Neural cell (in vitro differentiated cells): Measurements from ENCODE around the gene PHACTR2. TPM values are rescaled to one million over a fixed set of nuclear protein-coding genes. Genes with fewer than 3 reads are reported as not detected.

Source experiments
- H2AFZ ChIP-seq: fragments of 200-600, 300-800 bp; sonication (generic), shearing (Covaris generic); 2 replicates; pipeline ENCODE4 v1.6.0; 2014; ENCODE audit warnings: low read depth, mild to moderate bottlenecking, antibody characterized with exemption, low read length, moderate library complexity
- H3F3A ChIP-seq: fragments of 200-600 bp; shearing (Covaris generic); 2 replicates; pipeline ENCODE4 v1.6.1; 2016; ENCODE audit warnings: mild to moderate bottlenecking, moderate library complexity, mixed read lengths, antibody characterized with exemption, low read length; ENCODE audit not compliant: insufficient read depth, poor library complexity, severe bottlenecking
- H3K27ac ChIP-seq: fragments of 200-600, 300-800 bp; sonication (generic), shearing (Covaris generic); 2 replicates; pipeline ENCODE4 v1.5.1; 2014; ENCODE audit warnings: mild to moderate bottlenecking, low read length, moderate library complexity
- H3K27me3 ChIP-seq: fragments of 300-800, 200-600 bp; sonication (generic), shearing (Covaris generic); 2 replicates; pipeline ENCODE4 v1.6.0; 2014; ENCODE audit warnings: mild to moderate bottlenecking, low read depth, low read length, moderate library complexity; ENCODE audit not compliant: insufficient read depth
- H3K36me3 ChIP-seq: fragments of 300-800, 200-600 bp; sonication (generic), shearing (Covaris generic); 2 replicates; pipeline ENCODE4 v1.5.1; 2014; ENCODE audit warnings: mild to moderate bottlenecking, antibody characterized with exemption, low read length, moderate library complexity; ENCODE audit not compliant: insufficient read depth
- H3K4me2 ChIP-seq: fragments of 300-800, 200-600 bp; sonication (generic), shearing (Covaris generic); 2 replicates; pipeline ENCODE4 v1.6.0; 2014; ENCODE audit warnings: mild to moderate bottlenecking, low read length
- H3K4me3 ChIP-seq: fragments of 300-800, 200-600 bp; sonication (generic), shearing (Covaris generic); 2 replicates; pipeline ENCODE4 v1.5.1; 2014; ENCODE audit warnings: mild to moderate bottlenecking, low read length, moderate library complexity
- H3K79me2 ChIP-seq: fragments of 200-600 bp; shearing (Covaris generic); replicated peaks from 2 replicates; pipeline ENCODE4 v1.6.0; 2014; ENCODE audit warnings: mild to moderate bottlenecking, low read length, moderate library complexity; ENCODE audit not compliant: insufficient read depth
- H3K9ac ChIP-seq: fragments of 300-800, 200-600 bp; sonication (generic), shearing (Covaris generic); 2 replicates; pipeline ENCODE4 v1.6.1; 2016; ENCODE audit warnings: mild to moderate bottlenecking, low read length, mixed read lengths
- H3K9me2 ChIP-seq: fragments of 200-600 bp; shearing (Covaris generic); 2 replicates; pipeline ENCODE4 v1.6.1; 2016; ENCODE audit warnings: mild to moderate bottlenecking, low read length, mixed read lengths; ENCODE audit not compliant: insufficient read depth
- H3K9me3 ChIP-seq: fragments of 200-600, 300-800 bp; sonication (generic), shearing (Covaris generic); 2 replicates; pipeline ENCODE4 v1.6.1; 2016; ENCODE audit warnings: mild to moderate bottlenecking, mixed run types, low read length, moderate library complexity, mixed read lengths
- H4K20me1 ChIP-seq: fragments of 200-600 bp; shearing (Covaris generic); 2 replicates; pipeline ENCODE4 v1.6.1; 2016; ENCODE audit warnings: mild to moderate bottlenecking, mixed run types; ENCODE audit not compliant: insufficient read depth
- EP300 ChIP-seq: fragments of 450-650 bp; conservative IDR thresholded peaks from 2 replicates; pipeline ENCODE4 v1.6.1; 2014; ENCODE audit warnings: antibody characterized with exemption, mild to moderate bottlenecking, moderate library complexity; ENCODE audit not compliant: poor library complexity, severe bottlenecking
- EZH2 ChIP-seq: fragments of 200-600, 300-800 bp; shearing (Covaris generic), sonication (generic); IDR thresholded peaks from 2 replicates; pipeline ENCODE4 v1.6.1; 2014; ENCODE audit warnings: antibody characterized with exemption, low read length, borderline replicate concordance, mild to moderate bottlenecking; ENCODE audit not compliant: insufficient read depth, poor library complexity, severe bottlenecking
- MXI1 ChIP-seq: fragments of 450-650 bp; conservative IDR thresholded peaks from 2 replicates; pipeline ENCODE4 v1.6.1; 2014; ENCODE audit warnings: antibody characterized with exemption, mild to moderate bottlenecking; ENCODE audit not compliant: poor library complexity, severe bottlenecking
- POLR2AphosphoS5 ChIP-seq: IDR thresholded peaks from 2 replicates; pipeline ENCODE4 v1.6.1; 2012
- RAD21 ChIP-seq: fragments of 450-650 bp; conservative IDR thresholded peaks from 2 replicates; pipeline ENCODE4 v1.6.1; 2014; ENCODE audit warnings: antibody characterized with exemption, mild to moderate bottlenecking, moderate library complexity
- SMC3 ChIP-seq: fragments of 450-650 bp; conservative IDR thresholded peaks from 2 replicates; pipeline ENCODE4 v1.6.1; 2014; ENCODE audit warnings: antibody characterized with exemption, mild to moderate bottlenecking, moderate library complexity; ENCODE audit not compliant: poor library complexity
- TAF1 ChIP-seq: IDR thresholded peaks from 2 replicates; pipeline ENCODE4 v1.6.1; 2012; ENCODE audit warnings: low read depth
- polyA plus RNA-seq: library from polyadenylated mRNA; depleted of rRNA; stranded (reverse); fragments of >200 nt; gene quantifications from 2 replicates; pipeline ENCODE4 v1.2.3, GENCODE V29; 2014
- TF ChIP-seq, protein P1 (sequence below): fragments of 450-650 bp; IDR thresholded peaks from 2 replicates; pipeline ENCODE4 v1.5.1; 2014; ENCODE audit warnings: antibody characterized with exemption, mild to moderate bottlenecking, moderate library complexity; ENCODE audit not compliant: poor library complexity, severe bottlenecking
- TF ChIP-seq, protein P2 (sequence below): IDR thresholded peaks from 2 replicates; pipeline ENCODE4 v1.6.1; 2012; ENCODE audit warnings: borderline replicate concordance

Gene PHACTR2
- polyA plus RNA-seq, 1 donor from 2014 or later = 2.8 TPM

DNA sequence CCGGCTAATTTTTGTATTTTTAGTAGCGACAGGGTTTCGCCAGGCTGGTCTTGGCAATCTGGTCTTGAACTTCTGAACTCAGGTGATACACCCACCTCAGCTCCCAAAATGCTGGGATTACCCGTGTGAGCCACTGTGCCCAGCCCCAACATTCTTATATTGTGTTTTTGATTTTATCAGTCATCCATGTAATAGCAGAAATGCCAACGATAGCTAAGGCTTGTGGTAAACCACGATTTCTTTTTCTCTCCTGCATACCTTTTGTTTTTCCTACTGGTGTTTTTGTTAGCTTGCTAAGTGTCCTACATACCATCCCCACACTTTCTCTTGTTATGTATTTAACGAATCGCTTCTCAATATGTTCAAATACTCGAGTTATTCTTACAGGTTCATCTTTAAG lies 12.1 kb downstream of the PHACTR2 start:
- H3F3A ChIP-seq = no peaks in the 10 kb centered on the region
- H2AFZ ChIP-seq = no peak overlapping the region
- TF ChIP-seq EP300 (no peak), TAF1 (no peak), EZH2 (no peak), MXI1 (no peak), RAD21 (no peak), SMC3 (no peak), POLR2AphosphoS5 (no peak)
- TF ChIP-seq, protein P1, sequence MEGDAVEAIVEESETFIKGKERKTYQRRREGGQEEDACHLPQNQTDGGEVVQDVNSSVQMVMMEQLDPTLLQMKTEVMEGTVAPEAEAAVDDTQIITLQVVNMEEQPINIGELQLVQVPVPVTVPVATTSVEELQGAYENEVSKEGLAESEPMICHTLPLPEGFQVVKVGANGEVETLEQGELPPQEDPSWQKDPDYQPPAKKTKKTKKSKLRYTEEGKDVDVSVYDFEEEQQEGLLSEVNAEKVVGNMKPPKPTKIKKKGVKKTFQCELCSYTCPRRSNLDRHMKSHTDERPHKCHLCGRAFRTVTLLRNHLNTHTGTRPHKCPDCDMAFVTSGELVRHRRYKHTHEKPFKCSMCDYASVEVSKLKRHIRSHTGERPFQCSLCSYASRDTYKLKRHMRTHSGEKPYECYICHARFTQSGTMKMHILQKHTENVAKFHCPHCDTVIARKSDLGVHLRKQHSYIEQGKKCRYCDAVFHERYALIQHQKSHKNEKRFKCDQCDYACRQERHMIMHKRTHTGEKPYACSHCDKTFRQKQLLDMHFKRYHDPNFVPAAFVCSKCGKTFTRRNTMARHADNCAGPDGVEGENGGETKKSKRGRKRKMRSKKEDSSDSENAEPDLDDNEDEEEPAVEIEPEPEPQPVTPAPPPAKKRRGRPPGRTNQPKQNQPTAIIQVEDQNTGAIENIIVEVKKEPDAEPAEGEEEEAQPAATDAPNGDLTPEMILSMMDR = no peak
- TF ChIP-seq, protein P2, sequence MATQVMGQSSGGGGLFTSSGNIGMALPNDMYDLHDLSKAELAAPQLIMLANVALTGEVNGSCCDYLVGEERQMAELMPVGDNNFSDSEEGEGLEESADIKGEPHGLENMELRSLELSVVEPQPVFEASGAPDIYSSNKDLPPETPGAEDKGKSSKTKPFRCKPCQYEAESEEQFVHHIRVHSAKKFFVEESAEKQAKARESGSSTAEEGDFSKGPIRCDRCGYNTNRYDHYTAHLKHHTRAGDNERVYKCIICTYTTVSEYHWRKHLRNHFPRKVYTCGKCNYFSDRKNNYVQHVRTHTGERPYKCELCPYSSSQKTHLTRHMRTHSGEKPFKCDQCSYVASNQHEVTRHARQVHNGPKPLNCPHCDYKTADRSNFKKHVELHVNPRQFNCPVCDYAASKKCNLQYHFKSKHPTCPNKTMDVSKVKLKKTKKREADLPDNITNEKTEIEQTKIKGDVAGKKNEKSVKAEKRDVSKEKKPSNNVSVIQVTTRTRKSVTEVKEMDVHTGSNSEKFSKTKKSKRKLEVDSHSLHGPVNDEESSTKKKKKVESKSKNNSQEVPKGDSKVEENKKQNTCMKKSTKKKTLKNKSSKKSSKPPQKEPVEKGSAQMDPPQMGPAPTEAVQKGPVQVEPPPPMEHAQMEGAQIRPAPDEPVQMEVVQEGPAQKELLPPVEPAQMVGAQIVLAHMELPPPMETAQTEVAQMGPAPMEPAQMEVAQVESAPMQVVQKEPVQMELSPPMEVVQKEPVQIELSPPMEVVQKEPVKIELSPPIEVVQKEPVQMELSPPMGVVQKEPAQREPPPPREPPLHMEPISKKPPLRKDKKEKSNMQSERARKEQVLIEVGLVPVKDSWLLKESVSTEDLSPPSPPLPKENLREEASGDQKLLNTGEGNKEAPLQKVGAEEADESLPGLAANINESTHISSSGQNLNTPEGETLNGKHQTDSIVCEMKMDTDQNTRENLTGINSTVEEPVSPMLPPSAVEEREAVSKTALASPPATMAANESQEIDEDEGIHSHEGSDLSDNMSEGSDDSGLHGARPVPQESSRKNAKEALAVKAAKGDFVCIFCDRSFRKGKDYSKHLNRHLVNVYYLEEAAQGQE = no peak
- H3K36me3 ChIP-seq = no peaks in the 10 kb centered on the region
- H3K27ac ChIP-seq = no peak overlapping the region
- no peak overlapping the region for H3K4me2 ChIP-seq
- H3K9me3 ChIP-seq = no peaks in the 10 kb centered on the region
- no peaks in the 10 kb centered on the region for H3K27me3 ChIP-seq
- H3K4me3 ChIP-seq = no peak overlapping the region
- H3K9ac ChIP-seq = no peak overlapping the region
- no peaks in the 10 kb centered on the region for H3K79me2 ChIP-seq
- no peaks in the 10 kb centered on the region for H3K9me2 ChIP-seq
- H4K20me1 ChIP-seq = no peaks in the 10 kb centered on the region

DNA sequence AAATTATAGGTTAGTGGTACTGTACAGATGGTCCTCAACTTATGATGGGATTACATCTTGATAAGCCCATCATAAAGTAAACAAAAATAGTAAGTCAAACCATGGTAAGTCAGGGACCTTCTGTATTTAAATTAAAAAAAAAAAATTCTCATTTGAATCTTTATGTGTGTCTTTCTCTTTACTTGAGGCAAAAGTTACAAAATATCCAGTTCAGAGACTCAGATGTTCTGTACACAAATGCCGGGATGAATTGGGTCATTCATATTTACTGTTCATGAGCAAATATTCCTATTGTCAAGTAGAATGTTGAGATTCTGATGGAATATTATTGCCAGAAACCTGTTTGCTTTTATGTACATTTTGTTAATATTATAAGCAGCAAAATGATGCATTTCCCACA lies 13.4 kb downstream of the PHACTR2 start:
- H3K79me2 ChIP-seq = no peaks in the 10 kb centered on the region
- no peak overlapping the region for H3K27ac ChIP-seq
- TF ChIP-seq, protein P2 = no peak
- TF ChIP-seq TAF1 (no peak), EP300 (no peak), POLR2AphosphoS5 (no peak), EZH2 (no peak), SMC3 (no peak), RAD21 (no peak), MXI1 (no peak)
- TF ChIP-seq, protein P1 = no peak
- no peaks in the 10 kb centered on the region for H3K36me3 ChIP-seq
- H4K20me1 ChIP-seq = no peaks in the 10 kb centered on the region
- no peaks in the 10 kb centered on the region for H3F3A ChIP-seq
- H3K9me2 ChIP-seq = no peaks in the 10 kb centered on the region
- H3K4me3 ChIP-seq = no peak overlapping the region
- H3K4me2 ChIP-seq = no peak overlapping the region
- H3K9ac ChIP-seq = no peak overlapping the region
- no peaks in the 10 kb centered on the region for H3K27me3 ChIP-seq
- H3K9me3 ChIP-seq = no peaks in the 10 kb centered on the region
- H2AFZ ChIP-seq = no peak overlapping the region
